Stomach (tissue), 4 donors: ENCODE results near the gene ERICH2.

Experiments
- CTCF ChIP-seq, 7 experiments: fragments of 450-650 bp in 4 of 7; fragments of 200-600 bp in 3 of 7; sonication (generic) in 3 of 7; IDR thresholded peaks; one replicate each; pipeline ENCODE4 v1.5.1; 2016 to 2019; ENCODE audit warnings: antibody characterized with exemption in 7 of 7, control low read depth in 2 of 7, mild to moderate bottlenecking in 1 of 7
- EP300 ChIP-seq: sonication (generic); formaldehyde crosslinking; IDR thresholded peaks from one replicate; pipeline ENCODE4 v1.6.1; 2017; ENCODE audit warnings: antibody characterized with exemption

GRCh38 chr2:170723446-170723958 lies 46.7 kb upstream of the ERICH2 start:
- no peak for TF ChIP-seq CTCF (IDR thresholded peaks at IDR 0.05)
- no peak for TF ChIP-seq EP300
